Erythroblast (primary cell): ENCODE measurements around the gene SRF.

Experiments used
- DNase-seq, 2 experiments: peaks; one replicate each; lab custom pipeline; 2025; lab: John Stamatoyannopoulos, UW
- GATA1 ChIP-seq: IDR thresholded peaks from 2 replicates; pipeline ENCODE4 v1.6.1; 2011; ENCODE audit warnings: low read depth, mild to moderate bottlenecking, control low read depth, low read length, moderate library complexity
- POLR2A ChIP-seq: IDR thresholded peaks from 2 replicates; pipeline ENCODE4 v1.6.1; 2011; ENCODE audit warnings: mild to moderate bottlenecking, low read length

The SRF gene

GRCh38 chr6:43171707-43172103 lies 636 bp downstream of the SRF start:
- DNase-seq: peak; percentile 68 to 81

GRCh38 chr6:43172104-43173007 lies 1.3 kb downstream of the SRF start:
- DNase-seq: peak; percentile 68 to 81
- peak; percentile 30 for TF ChIP-seq POLR2A
- TF ChIP-seq GATA1: no peak

More at GRCh38 chr6:43171707-43172103, 636 bp downstream of the SRF start:
- TF ChIP-seq POLR2A: no peak

GRCh38 chr6:43173591-43174262 lies 2.7 kb downstream of the SRF start:
- peak; percentile 31 to 55 for DNase-seq
- no peak for TF ChIP-seq GATA1

GRCh38 chr6:43174263-43175112 lies 3.4 kb downstream of the SRF start:
- DNase-seq: peak; percentile 98

GRCh38 chr6:43175676-43176422 lies 4.8 kb downstream of the SRF start:
- TF ChIP-seq GATA1 (no peak), POLR2A (no peak)
- no peak for DNase-seq

More at GRCh38 chr6:43174263-43175112, 3.4 kb downstream of the SRF start:
- TF ChIP-seq GATA1 (no peak), POLR2A (peak; percentile 77)

GRCh38 chr6:43176423-43176786 lies 5.3 kb downstream of the SRF start:
- TF ChIP-seq GATA1: no peak
- no peak for TF ChIP-seq POLR2A
- DNase-seq: no peak

GRCh38 chr6:43178150-43178549 lies 7.1 kb downstream of the SRF start:
- no peak for DNase-seq
- no peak for TF ChIP-seq GATA1
- TF ChIP-seq POLR2A: no peak

- no peak for TF ChIP-seq GATA1
- TF ChIP-seq POLR2A: no peak
- no peak for DNase-seq
Measured at GRCh38 chr6:43178951-43179830, 8.1 kb downstream of the SRF start.

GRCh38 chr6:43180058-43180457 lies 9.0 kb downstream of the SRF start:
- TF ChIP-seq GATA1 (no peak), POLR2A (no peak)
- DNase-seq: no peak

GRCh38 chr6:43180985-43181384 lies 9.9 kb downstream of the SRF start:
- TF ChIP-seq POLR2A (no peak), GATA1 (no peak)
- peak in 1 of 2 experiments; percentile 17 for DNase-seq

GRCh38 chr6:43181621-43181941 lies 10.5 kb downstream of the SRF start:
- no peak for DNase-seq
- TF ChIP-seq GATA1: no peak
- no peak for TF ChIP-seq POLR2A

- peak; percentile 84 to 85 for DNase-seq
- peak; percentile 74 for TF ChIP-seq POLR2A
- no peak for TF ChIP-seq GATA1
Measured at GRCh38 chr6:43181942-43182860, 11.1 kb downstream of the SRF start, which contains the start of gene CUL9. Gene CUL9 (plus strand): TSS chr6:43182196. CDS start chr6:43184311, 2,115 bp downstream.
